Testis (tissue), 2 donors: Measurements from ENCODE around the gene MARK4.

Source experiments
- POLR2A ChIP-seq: fragments of 450-650 bp; IDR thresholded peaks from one replicate; pipeline ENCODE4 v1.6.1; 2017; ENCODE audit warnings: antibody characterized with exemption, mild to moderate bottlenecking, moderate library complexity
- TF ChIP-seq, protein P1 (sequence below), 3 experiments: fragments of 450-650 bp in 2 of 3; fragments of 200-600 bp in 1 of 3; sonication (generic) in 1 of 3; IDR thresholded peaks; one replicate each; pipeline ENCODE4 v1.5.1; 2016 to 2019; ENCODE audit warnings: antibody characterized with exemption in 3 of 3, mild to moderate bottlenecking in 2 of 3, moderate library complexity in 1 of 3

DNA sequence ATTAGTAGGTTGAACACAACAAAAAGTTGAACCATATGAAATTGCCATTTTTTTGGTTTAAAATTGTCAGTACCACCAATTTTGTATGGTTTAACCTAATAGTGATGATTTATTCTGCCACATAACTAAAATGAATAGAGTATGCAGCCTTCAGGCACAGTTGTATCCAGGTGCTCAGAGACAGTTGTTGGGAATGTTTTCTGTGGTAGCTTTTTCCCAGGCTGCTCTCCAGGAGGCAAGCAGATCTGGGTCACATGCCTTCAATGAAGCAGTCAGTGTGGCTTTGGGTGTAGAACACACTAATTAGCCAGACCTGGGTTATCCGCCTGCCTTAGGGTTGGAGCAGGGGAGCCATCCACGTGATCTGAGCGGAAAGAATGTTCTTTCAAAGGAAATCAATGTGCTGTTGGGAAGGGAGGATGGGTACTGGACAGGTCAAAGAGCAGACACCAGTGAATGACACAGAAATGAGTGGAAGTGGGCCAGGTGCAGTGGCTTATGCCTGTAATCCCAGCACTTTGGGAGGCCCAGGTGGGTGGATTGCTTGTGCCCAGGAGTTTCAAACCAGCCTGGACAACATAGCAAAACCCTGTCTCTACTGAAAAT is 28.6 kb downstream of the MARK4 start:
- TF ChIP-seq, protein P1, sequence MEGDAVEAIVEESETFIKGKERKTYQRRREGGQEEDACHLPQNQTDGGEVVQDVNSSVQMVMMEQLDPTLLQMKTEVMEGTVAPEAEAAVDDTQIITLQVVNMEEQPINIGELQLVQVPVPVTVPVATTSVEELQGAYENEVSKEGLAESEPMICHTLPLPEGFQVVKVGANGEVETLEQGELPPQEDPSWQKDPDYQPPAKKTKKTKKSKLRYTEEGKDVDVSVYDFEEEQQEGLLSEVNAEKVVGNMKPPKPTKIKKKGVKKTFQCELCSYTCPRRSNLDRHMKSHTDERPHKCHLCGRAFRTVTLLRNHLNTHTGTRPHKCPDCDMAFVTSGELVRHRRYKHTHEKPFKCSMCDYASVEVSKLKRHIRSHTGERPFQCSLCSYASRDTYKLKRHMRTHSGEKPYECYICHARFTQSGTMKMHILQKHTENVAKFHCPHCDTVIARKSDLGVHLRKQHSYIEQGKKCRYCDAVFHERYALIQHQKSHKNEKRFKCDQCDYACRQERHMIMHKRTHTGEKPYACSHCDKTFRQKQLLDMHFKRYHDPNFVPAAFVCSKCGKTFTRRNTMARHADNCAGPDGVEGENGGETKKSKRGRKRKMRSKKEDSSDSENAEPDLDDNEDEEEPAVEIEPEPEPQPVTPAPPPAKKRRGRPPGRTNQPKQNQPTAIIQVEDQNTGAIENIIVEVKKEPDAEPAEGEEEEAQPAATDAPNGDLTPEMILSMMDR (IDR thresholded peaks at IDR 0.05) = no peak
- TF ChIP-seq POLR2A = no peak
